Suprapubic skin (tissue), 4 donors: Measurements from ENCODE around the gene MAK.
"Not testable (repeated sequence)": the region's sequence is repeated elsewhere in the genome, so short reads cannot be mapped to it uniquely, and the experiment has no call there.

Experiments used
- EP300 ChIP-seq: sonication (generic); formaldehyde crosslinking; IDR thresholded peaks from one replicate; pipeline ENCODE4 v1.6.1; 2017; ENCODE audit warnings: antibody characterized with exemption
- POLR2AphosphoS5 ChIP-seq, 3 donors: sonication (generic); formaldehyde crosslinking; IDR thresholded peaks; one replicate each; pipeline ENCODE4 v1.6.1; 2017; ENCODE audit warnings: antibody characterized with exemption in 3 of 3

DNA sequence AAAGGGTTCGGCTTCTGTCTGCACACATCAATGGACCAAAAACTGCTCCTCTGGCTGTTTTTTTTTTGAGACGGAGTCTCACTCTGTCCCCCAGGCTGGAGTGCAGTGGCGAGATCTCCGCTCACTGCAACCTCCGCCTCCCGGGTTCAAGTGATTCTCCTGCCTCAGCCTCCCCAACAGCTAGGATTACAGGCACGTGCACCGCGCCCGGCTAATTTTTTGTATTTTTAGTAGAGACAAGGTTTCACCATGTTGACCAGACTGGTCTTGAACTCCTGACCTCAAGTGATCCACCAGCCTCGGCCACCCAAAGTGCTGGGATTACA is 48.0 kb upstream of the MAK start:
- not testable (repeated sequence) for TF ChIP-seq EP300; POLR2AphosphoS5 (IDR thresholded peaks at IDR 0.05)
